Hematopoietic multipotent progenitor cell (in vitro differentiated cells): Measurements from ENCODE around the gene ZNF343. TPM values are rescaled to one million over a fixed set of nuclear protein-coding genes. Genes with fewer than 3 reads are reported as not detected.
A peak's percentile ranks its signal among the peaks of the same experiment; 100 is the strongest.

Experiments used
- DNase-seq, 3 donors: peaks; one replicate each; pipeline ENCODE4 v3.0.0-alpha.2; 2011 to 2015; ENCODE audit warnings: low read depth in 2 of 3, low spot score in 2 of 3
- small RNA-seq: library from RNA; depleted of rRNA; stranded (forward); fragments of <200 nt; gene quantifications from one replicate; pipeline ENCODE3, GENCODE V24; 2012
- total RNA-seq: library from RNA; depleted of rRNA; stranded (reverse); fragments of >200 nt; gene quantifications from one replicate; pipeline ENCODE4 v1.2.3, GENCODE V29; 2012

The ZNF343 gene
- total RNA-seq, 1 donor: 4.8 TPM

DNA sequence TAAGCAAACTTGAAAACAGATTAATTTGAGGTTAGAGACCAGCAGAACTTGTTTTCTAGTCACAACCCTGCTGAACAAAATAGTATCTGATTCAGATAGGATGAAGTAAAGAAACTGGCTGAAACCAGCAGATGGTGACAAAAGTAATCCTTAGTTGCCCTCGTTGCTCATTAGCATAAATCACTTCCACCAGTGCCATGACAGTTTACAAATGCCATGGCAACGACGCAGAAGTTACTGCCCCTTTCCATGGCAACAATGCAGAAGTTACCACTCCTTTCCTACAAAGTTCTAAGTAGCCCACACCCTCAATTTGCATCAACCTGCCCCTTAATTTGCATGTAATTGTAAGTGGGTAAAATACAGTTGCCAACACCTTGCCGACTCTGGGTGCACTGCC lies 61.9 kb downstream of the ZNF343 start:
- peak in 2 of 3 donors; percentile 23 to 42 for DNase-seq

Small RNA genes within 50 kb of the gene (small RNA-seq; reads per million reads assigned to genes)
- not detected for gene RF00019

Other genes starting within 250 kb of the ZNF343 start
- not detected for gene TGM3, start 212.9 kb downstream of the ZNF343 start, total RNA-seq
- not detected for gene TGM6, start 128.0 kb downstream of the ZNF343 start, total RNA-seq
- gene SNRPB, start 38.1 kb downstream of the ZNF343 start, total RNA-seq: 182 TPM
- gene TMC2, start 27.7 kb upstream of the ZNF343 start, total RNA-seq: not detected
- 183 TPM for gene NOP56, start 143.7 kb upstream of the ZNF343 start, total RNA-seq
- 130 TPM for gene IDH3B, start 155.3 kb upstream of the ZNF343 start, total RNA-seq
- 6.2 TPM for gene EBF4, start 183.9 kb upstream of the ZNF343 start, total RNA-seq